HepG2 (cell line): ENCODE measurements around the gene P4HB. TPM values are rescaled to one million over a fixed set of nuclear protein-coding genes. Genes with fewer than 3 reads are reported as not detected.

Experiments used
- ATAC-seq: fragments of 200-7000 bp; cut with Tn5 transposase; 3 replicates; pipeline ENCODE4 v1.9.1; 2020; ENCODE audit warnings: mild to moderate bottlenecking, moderate library complexity
- BruUV-seq: library from RNA; stranded (reverse); fragments of 400-500 nt; replicated peaks from 2 replicates; lab custom pipeline; 2021; lab: Mats Ljungman, UMichigan
- CTCF ChIA-PET: fragments of 300-600 bp; formaldehyde crosslinking; extraction: SDS; loops from one replicate; lab custom pipeline; 2021; ENCODE audit warnings: low total read pairs, inconsistent platforms, low intra/inter-chr PET ratio; lab: Yijun Ruan, JAX
- POLR2A ChIA-PET: fragments of 350-600 bp; sonication (Branson Sonifier 250); formaldehyde crosslinking; loops from one replicate; lab custom pipeline; 2020; ENCODE audit warnings: antibody characterized with exemption, inconsistent platforms; lab: Yijun Ruan, JAX
- DNase-seq: peaks from one replicate; pipeline ENCODE4 v3.0.0-alpha.2; 2015; ENCODE audit warnings: low spot score
- FAIRE-seq: peaks from 3 replicates; lab custom pipeline; 2011; peaks lifted over from hg19 to GRCh38; lab: Jason Lieb, UNC
- H2AFZ ChIP-seq: one replicate; pipeline ENCODE4 v1.6.1; 2011; ENCODE audit warnings: low read length, inconsistent platforms
- H3K27ac ChIP-seq: fragments of 300-600 bp; 3 replicates; pipeline ENCODE4 v1.8.0; 2011; ENCODE audit warnings: mixed run types, mild to moderate bottlenecking, mixed read lengths, low read length, inconsistent platforms; ENCODE audit not compliant: insufficient read depth; ENCODE audit errors: extremely low read length
- H3K27me3 ChIP-seq, 2 experiments: fragments of 200-600 bp in 1 of 2; 2 replicates in 1 of 2; 3 replicates in 1 of 2; pipeline versions ENCODE4 v1.6.0 to v1.8.0; 2011; ENCODE audit warnings: low read length in 2 of 2, mild to moderate bottlenecking in 2 of 2, moderate library complexity in 2 of 2, inconsistent platforms in 1 of 2; ENCODE audit not compliant: insufficient read depth in 2 of 2, control insufficient read depth in 1 of 2
- H3K36me3 ChIP-seq, 2 experiments: fragments of 200-600 bp in 1 of 2; replicated peaks in 1 of 2; 2 replicates in 1 of 2; 3 replicates in 1 of 2; pipeline versions ENCODE4 v1.5.1 to v1.8.0; 2011; ENCODE audit warnings: low read length in 2 of 2, inconsistent platforms in 1 of 2; ENCODE audit not compliant: insufficient read depth in 2 of 2, control insufficient read depth in 1 of 2
- H3K4me1 ChIP-seq: 2 replicates; pipeline ENCODE4 v1.5.1; 2012; ENCODE audit warnings: low read length, inconsistent platforms; ENCODE audit not compliant: insufficient read depth
- H3K4me2 ChIP-seq: 2 replicates; pipeline ENCODE4 v1.6.0; 2011; ENCODE audit warnings: low read depth, low read length, inconsistent platforms
- H3K4me3 ChIP-seq, 3 experiments: fragments of 200-600 bp in 1 of 3; sonication (generic), shearing (Covaris generic) in 1 of 3; replicated peaks in 1 of 3; 2 replicates each; pipeline ENCODE4 v1.5.1; 2011 to 2016; ENCODE audit warnings: low read length in 3 of 3, inconsistent platforms in 2 of 3, low read depth in 2 of 3, mild to moderate bottlenecking in 2 of 3, control low read depth in 1 of 3, mixed read lengths in 1 of 3; ENCODE audit not compliant: insufficient read depth in 1 of 3
- H3K79me2 ChIP-seq: one replicate; pipeline ENCODE4 v1.6.1; 2011; ENCODE audit warnings: low read length, inconsistent platforms; ENCODE audit not compliant: insufficient read depth
- H3K9ac ChIP-seq: 2 replicates; pipeline ENCODE4 v1.6.0; 2011; ENCODE audit warnings: mild to moderate bottlenecking, low read depth, low read length, inconsistent platforms; ENCODE audit not compliant: insufficient read depth
- H3K9me3 ChIP-seq: 2 replicates; pipeline ENCODE4 v1.5.1; 2012; ENCODE audit warnings: mild to moderate bottlenecking, low read length
- H4K20me1 ChIP-seq: 2 replicates; pipeline ENCODE4 v1.6.0; 2011; ENCODE audit warnings: inconsistent platforms, mild to moderate bottlenecking, low read length, moderate library complexity; ENCODE audit not compliant: insufficient read depth
- NR2C2 ChIP-seq: sonication (generic); formaldehyde crosslinking; IDR thresholded peaks from 2 replicates; pipeline ENCODE4 v1.4.0; 2020; ENCODE audit warnings: missing genetic modification reagents, mild to moderate bottlenecking, moderate library complexity, borderline replicate concordance
- NR2F1 ChIP-seq, 2 experiments: fragments of 450-650 bp in 1 of 2; formaldehyde crosslinking in 1 of 2; IDR thresholded peaks; 2 replicates each; pipeline versions ENCODE4 v1.5.0 to v1.6.1; 2016 to 2020; ENCODE audit warnings: mild to moderate bottlenecking in 1 of 2, missing compliant biosample characterization in 1 of 2, missing genetic modification reagents in 1 of 2, moderate library complexity in 1 of 2
- NR2F6 ChIP-seq, 2 experiments: IDR thresholded peaks; 2 replicates each; pipeline ENCODE4 v1.6.1; 2016; ENCODE audit warnings: antibody characterized with exemption in 1 of 2, mild to moderate bottlenecking in 1 of 2
- PHF5A ChIP-seq: IDR thresholded peaks from one replicate; pipeline ENCODE4 v1.6.1; 2018; ENCODE audit warnings: low read depth, missing genetic modification reagents; ENCODE audit not compliant: unreplicated experiment
- SOX13 ChIP-seq, 3 experiments: fragments of 450-650 bp in 1 of 3; sonication (generic) in 1 of 3; formaldehyde crosslinking in 1 of 3; IDR thresholded peaks in 2 of 3; conservative IDR thresholded peaks in 1 of 3; 2 replicates each; pipeline versions ENCODE4 v1.5.0 to v1.6.1; 2016 to 2020; ENCODE audit warnings: antibody characterized with exemption in 1 of 3, mild to moderate bottlenecking in 1 of 3, missing compliant biosample characterization in 1 of 3, missing genetic modification reagents in 1 of 3, moderate library complexity in 1 of 3
- ZNF207 ChIP-seq: fragments of 450-650 bp; IDR thresholded peaks from 2 replicates; pipeline ENCODE4 v1.6.1; 2016; ENCODE audit warnings: antibody characterized with exemption, borderline replicate concordance
- ZNF263 ChIP-seq: sonication (generic); formaldehyde crosslinking; IDR thresholded peaks from 2 replicates; pipeline ENCODE4 v1.4.0; 2020; ENCODE audit warnings: missing genetic modification reagents
- ZNF33A ChIP-seq: sonication (generic); formaldehyde crosslinking; IDR thresholded peaks from 2 replicates; pipeline ENCODE4 v1.5.1; 2020; ENCODE audit warnings: missing genetic modification reagents, mild to moderate bottlenecking, moderate library complexity, borderline replicate concordance
- ZNF432 ChIP-seq: sonication (generic); formaldehyde crosslinking; IDR thresholded peaks from 2 replicates; pipeline ENCODE4 v1.5.0; 2020; ENCODE audit warnings: missing genetic modification reagents, mild to moderate bottlenecking, borderline replicate concordance
- ZNF850 ChIP-seq: sonication (generic); formaldehyde crosslinking; conservative IDR thresholded peaks from 2 replicates; pipeline ENCODE4 v1.9.0; 2021; ENCODE audit warnings: mild to moderate bottlenecking, missing genetic modification reagents
- WGBS: methylation state at CpG from one replicate; pipeline ENCODE4 v1.1.6; 2017; ENCODE audit warnings: low lambda C conversion rate; 5-methylcytosine and 5-hydroxymethylcytosine counted together
- in situ Hi-C: cut with HindIII; loops from 2 replicates; pipeline ENCODE4 v1.10.0; 2017; ENCODE audit warnings: low pct_unique_long_range_greater_than_20kb; ENCODE audit not compliant: extremely low pct_ligation_motif_present
- intact Hi-C: fragments of 100-400 bp; cut with micrococcal nuclease; formaldehyde crosslinking; loops from one replicate; pipeline ENCODE4 v1.10.0; 2022; ENCODE audit not compliant: unreplicated experiment
- polyA plus RNA-seq, 8 experiments: library from polyadenylated mRNA; depleted of rRNA in 3 of 8; stranded (reverse) in 7 of 8; unstranded in 1 of 8; fragments of >200 nt; fragmentation: Illumina TruSeq in 4 of 8; extraction: Trizol in 4 of 8; gene quantifications; 2 replicates each; pipeline versions ENCODE4 v1.2.1 to v1.2.3, GENCODE V29; 2011 to 2016; ENCODE audit warnings: low read depth in 4 of 8, missing spikeins in 1 of 8, mixed read lengths in 1 of 8; ENCODE audit not compliant: insufficient read depth in 1 of 8
- total RNA-seq, 5 experiments: library from RNA; depleted of rRNA; stranded (reverse); fragments of >200 nt; fragmentation: Illumina TruSeq; extraction: Trizol; gene quantifications; 2 replicates each; pipeline ENCODE4 v1.2.3, GENCODE V29; 2016; ENCODE audit warnings: low read depth in 1 of 5
- TF ChIP-seq, protein P1 (sequence below): sonication (generic); formaldehyde crosslinking; IDR thresholded peaks from 2 replicates; pipeline ENCODE4 v1.5.0; 2020; ENCODE audit warnings: missing genetic modification reagents
- TF ChIP-seq, protein P2 (sequence below): sonication (generic); formaldehyde crosslinking; IDR thresholded peaks from 2 replicates; pipeline ENCODE4 v1.5.0; 2020; ENCODE audit warnings: missing genetic modification reagents, mild to moderate bottlenecking, borderline replicate concordance
- TF ChIP-seq, protein P3 (sequence below): IDR thresholded peaks from 2 replicates; pipeline ENCODE4 v1.6.1; 2018; ENCODE audit warnings: missing genetic modification reagents, mild to moderate bottlenecking, missing compliant biosample characterization

The P4HB gene
- total and polyA plus RNA-seq, 2 of the 13 experiments (the other 11 are each of a cell fraction or from before 2014, with no cell fraction given): 185 to 782 TPM

DNA sequence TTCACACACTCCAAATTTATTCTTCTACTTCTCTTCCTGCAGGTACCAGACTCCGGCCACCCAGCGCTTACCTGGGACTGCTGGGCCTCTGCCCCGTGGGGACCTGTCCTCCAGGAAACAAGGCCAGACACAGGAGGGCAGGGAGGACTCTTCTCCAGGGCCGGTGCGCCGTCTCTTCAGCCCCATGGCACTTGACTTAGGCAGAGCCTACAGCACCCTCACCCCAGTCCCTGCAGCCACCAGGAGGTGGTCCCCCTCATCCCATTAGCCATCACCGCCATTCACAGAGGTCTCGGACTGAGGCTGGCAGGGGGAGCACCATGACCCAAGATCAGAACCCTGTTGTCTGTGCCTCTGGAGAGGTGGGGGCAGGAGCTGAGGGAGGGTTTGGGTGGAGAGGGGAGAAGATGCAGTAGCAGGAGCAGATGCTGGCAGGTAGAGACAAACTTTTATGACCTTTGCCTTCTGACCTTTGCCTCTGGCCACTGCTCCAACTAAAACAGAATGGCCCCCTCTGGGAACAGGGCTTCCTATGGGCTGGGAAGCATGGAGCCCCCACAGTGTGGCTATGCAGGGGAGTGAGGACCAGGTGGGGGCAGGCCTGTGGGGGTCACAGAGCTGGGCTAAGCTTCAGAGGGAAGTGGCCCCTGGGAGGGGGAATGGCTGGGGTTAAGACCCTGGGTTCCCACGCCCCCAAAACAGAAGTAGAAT lies 58.1 kb downstream of the P4HB start:
- ChIA-PET POLR2A (interaction anchor here (1.4 kb wide), 1 partner anchor 13 kb away, joined by 4 read pairs; no protein-coding TSS in a partner anchor), CTCF (interaction anchor here (1.3 kb wide), 1 partner anchor 20 kb away, joined by 3 read pairs; no protein-coding TSS in a partner anchor)
- H4K20me1 ChIP-seq: no peaks in the 10 kb centered on the region
- DNase-seq (no peak), ATAC-seq (no peak), FAIRE-seq (no peak)
- intact Hi-C loops (no loop called here), in situ Hi-C loops (no loop called here)
- no peaks in the 10 kb centered on the region for H3K9me3 ChIP-seq
- no peak overlapping the region for H3K9ac ChIP-seq
- TF ChIP-seq ZNF263 (CRISPR knock-in tag): peak; percentile 90
- no peak for TF ChIP-seq NR2F1 (CRISPR knock-in tag; IDR thresholded peaks at IDR 0.05)
- TF ChIP-seq, protein P1, sequence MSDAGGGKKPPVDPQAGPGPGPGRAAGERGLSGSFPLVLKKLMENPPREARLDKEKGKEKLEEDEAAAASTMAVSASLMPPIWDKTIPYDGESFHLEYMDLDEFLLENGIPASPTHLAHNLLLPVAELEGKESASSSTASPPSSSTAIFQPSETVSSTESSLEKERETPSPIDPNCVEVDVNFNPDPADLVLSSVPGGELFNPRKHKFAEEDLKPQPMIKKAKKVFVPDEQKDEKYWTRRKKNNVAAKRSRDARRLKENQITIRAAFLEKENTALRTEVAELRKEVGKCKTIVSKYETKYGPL (CRISPR knock-in tag): no peak
- TF ChIP-seq NR2F6 (IDR thresholded peaks at IDR 0.05): peak; percentile 35; the same call in 1 of the 2 replicates
- no peak for TF ChIP-seq NR2F6 (CRISPR knock-in tag; IDR thresholded peaks at IDR 0.05)
- TF ChIP-seq PHF5A (CRISPR knock-in tag): no peak
- peak; percentile 72 for TF ChIP-seq NR2C2 (CRISPR knock-in tag)
- H3K36me3 ChIP-seq: no peaks in the 10 kb centered on the region
- H3K27ac ChIP-seq: no peak overlapping the region
- BruUV-seq: no TSS peak
- peaks cover 22 to 73% of the 10 kb centered on the region in 2 experiments for H3K27me3 ChIP-seq
- H3K79me2 ChIP-seq: no peaks in the 10 kb centered on the region
- no peak overlapping the region for H3K4me2 ChIP-seq
- WGBS: 56% methylated on average over 9 of the region's 9 CpGs
- no peak overlapping the region for H2AFZ ChIP-seq
- H3K4me3 ChIP-seq: no peak overlapping the region
- H3K4me1 ChIP-seq: peaks cover 34% of the 10 kb centered on the region

DNA sequence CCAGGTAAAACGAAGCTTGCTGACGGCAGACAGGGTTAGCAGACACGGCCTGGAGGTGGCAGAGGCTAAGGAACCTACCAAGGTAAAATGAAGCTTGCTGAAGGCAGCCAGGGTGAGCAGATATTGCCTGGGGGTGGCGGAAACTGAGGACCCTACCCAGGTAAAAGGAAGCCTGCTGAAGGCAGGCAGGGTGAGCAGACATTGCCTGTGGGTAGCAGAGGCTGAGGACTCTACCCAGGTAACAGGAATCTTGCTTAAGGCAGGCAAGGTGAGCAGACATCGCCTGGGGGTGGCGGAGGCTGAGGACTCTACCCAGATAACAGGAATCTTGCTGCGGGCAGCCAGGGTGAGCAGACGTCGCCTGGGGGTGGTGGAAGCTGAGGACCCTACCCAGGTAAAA lies 59.0 kb downstream of the P4HB start:
- H3K27me3 ChIP-seq: peaks cover 22 to 64% of the 10 kb centered on the region in 2 experiments
- TF ChIP-seq ZNF432 (CRISPR knock-in tag) (no peak), ZNF207 (no peak), SOX13 (IDR thresholded peaks at IDR 0.05) (no peak), SOX13 (CRISPR knock-in tag; conservative IDR thresholded peaks at IDR 0.05 in 1 of 2, IDR thresholded peaks at IDR 0.05 in 1 of 2) (no peak), ZNF33A (CRISPR knock-in tag) (no peak), ZNF850 (CRISPR knock-in tag) (no peak)
- TF ChIP-seq, protein P2, sequence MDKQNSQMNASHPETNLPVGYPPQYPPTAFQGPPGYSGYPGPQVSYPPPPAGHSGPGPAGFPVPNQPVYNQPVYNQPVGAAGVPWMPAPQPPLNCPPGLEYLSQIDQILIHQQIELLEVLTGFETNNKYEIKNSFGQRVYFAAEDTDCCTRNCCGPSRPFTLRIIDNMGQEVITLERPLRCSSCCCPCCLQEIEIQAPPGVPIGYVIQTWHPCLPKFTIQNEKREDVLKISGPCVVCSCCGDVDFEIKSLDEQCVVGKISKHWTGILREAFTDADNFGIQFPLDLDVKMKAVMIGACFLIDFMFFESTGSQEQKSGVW (CRISPR knock-in tag): no peak
- TF ChIP-seq, protein P3, sequence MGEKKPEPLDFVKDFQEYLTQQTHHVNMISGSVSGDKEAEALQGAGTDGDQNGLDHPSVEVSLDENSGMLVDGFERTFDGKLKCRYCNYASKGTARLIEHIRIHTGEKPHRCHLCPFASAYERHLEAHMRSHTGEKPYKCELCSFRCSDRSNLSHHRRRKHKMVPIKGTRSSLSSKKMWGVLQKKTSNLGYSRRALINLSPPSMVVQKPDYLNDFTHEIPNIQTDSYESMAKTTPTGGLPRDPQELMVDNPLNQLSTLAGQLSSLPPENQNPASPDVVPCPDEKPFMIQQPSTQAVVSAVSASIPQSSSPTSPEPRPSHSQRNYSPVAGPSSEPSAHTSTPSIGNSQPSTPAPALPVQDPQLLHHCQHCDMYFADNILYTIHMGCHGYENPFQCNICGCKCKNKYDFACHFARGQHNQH (CRISPR knock-in tag): no peak

More for the DNA sequence above, 59.0 kb downstream of the P4HB start:
- ATAC-seq: no peak
- H3K36me3 ChIP-seq: no peaks in the 10 kb centered on the region
- in situ Hi-C loops: no loop called here
- no peak overlapping the region for H3K27ac ChIP-seq
- H3K4me1 ChIP-seq: peaks cover 25% of the 10 kb centered on the region
- DNase-seq: no peak
- H2AFZ ChIP-seq: no peak overlapping the region
- no peak overlapping the region for H3K4me3 ChIP-seq
- 69% methylated on average over 9 of the region's 9 CpGs for WGBS
- no TSS peak for BruUV-seq
- H3K79me2 ChIP-seq: no peaks in the 10 kb centered on the region
- H3K9me3 ChIP-seq: no peaks in the 10 kb centered on the region
- ChIA-PET POLR2A (no interaction called here), CTCF (interaction anchor here (1.3 kb wide), 1 partner anchor 21 kb away, joined by 3 read pairs; no protein-coding TSS in a partner anchor)
- intact Hi-C loops: no loop called here
- H3K9ac ChIP-seq: no peak overlapping the region
- H3K4me2 ChIP-seq: no peak overlapping the region
- no peaks in the 10 kb centered on the region for H4K20me1 ChIP-seq
- FAIRE-seq: no peak
